ENCODE measurements around the gene MMP15.
"Not testable (repeated sequence)": the region's sequence is repeated elsewhere in the genome, so short reads cannot be mapped to it uniquely, and the experiment has no call there.

MMP15 gene

GRCh38 chr16:57996406-57997175 lies 29.0 kb upstream of the MMP15 start:
- DNase-seq = no peak

GRCh38 chr16:57997176-57997527 lies 28.4 kb upstream of the MMP15 start:
- no peak for DNase-seq

- DNase-seq = no peak
These were observed 27.9 kb upstream of the MMP15 start for GRCh38 chr16:57997528-57998265.

GRCh38 chr16:57998486-57998885 lies 27.1 kb upstream of the MMP15 start:
- DNase-seq = peak; percentile 44

GRCh38 chr16:57998992-57999365 lies 26.6 kb upstream of the MMP15 start:
- DNase-seq = peak; percentile 20

- peak; percentile 50 for DNase-seq
These were observed 26.1 kb upstream of the MMP15 start for GRCh38 chr16:57999366-57999970.

- DNase-seq = peak; percentile 21
These were observed 25.4 kb upstream of the MMP15 start, which contains the start of gene ZNF319 for GRCh38 chr16:57999971-58000705. ZNF319 (minus strand) TSS chr16:58000672; CDS start chr16:57998265, 2,407 bp downstream.

- DNase-seq = peak; percentile 83
These were observed 24.6 kb upstream of the MMP15 start, which contains the start of gene USB1 for GRCh38 chr16:58000706-58001676. USB1 (plus strand) TSS chr16:58001407; CDS start chr16:58001484, 77 bp downstream.

- DNase-seq = no peak
These were observed 23.7 kb upstream of the MMP15 start for GRCh38 chr16:58001781-58002415.

GRCh38 chr16:58002416-58002800 lies 23.1 kb upstream of the MMP15 start:
- DNase-seq = no peak

GRCh38 chr16:58002936-58003335 lies 22.6 kb upstream of the MMP15 start:
- no peak for DNase-seq

- not testable (repeated sequence) for DNase-seq
These were observed 20.8 kb upstream of the MMP15 start for GRCh38 chr16:58004736-58005135.

GRCh38 chr16:58009856-58010416 lies 15.6 kb upstream of the MMP15 start:
- DNase-seq = no peak

- DNase-seq = no peak
These were observed 14.7 kb upstream of the MMP15 start for GRCh38 chr16:58010886-58011285.

- DNase-seq = no peak
These were observed 13.9 kb upstream of the MMP15 start for GRCh38 chr16:58011652-58012051.

GRCh38 chr16:58012481-58012880 lies 13.1 kb upstream of the MMP15 start:
- no peak for DNase-seq

- DNase-seq = no peak
These were observed 12.2 kb upstream of the MMP15 start for GRCh38 chr16:58013201-58013956.

- no peak for DNase-seq
These were observed 8.6 kb upstream of the MMP15 start for GRCh38 chr16:58016840-58017446.

GRCh38 chr16:58018803-58019202 lies 6.8 kb upstream of the MMP15 start:
- DNase-seq = no peak
